ENCODE data around the gene TC2N. TPM values are rescaled to one million over a fixed set of nuclear protein-coding genes. Genes with fewer than 3 reads are reported as not detected.

Gene TC2N
- total and polyA plus RNA-seq, 2 donors (not counting 3 experiments of a cell fraction or from before 2014, with no cell fraction given): 0.40 TPM; not detected in 1

- CTCF ChIA-PET: interaction anchor here (1.6 kb wide), 1 partner anchor 10 kb away, joined by 4 read pairs; no protein-coding TSS in a partner anchor
- dilution Hi-C loops (cut with MboI; ENCODE audit: extremely low pct_ligation_motif_present, low sequenced_read_pairs): no loop called here
- TF ChIP-seq MAX (IDR thresholded peaks at IDR 0.05; ENCODE audit: insufficient read depth, insufficient read length) (no peak), MYC (IDR thresholded peaks at IDR 0.05; ENCODE audit: low read depth, low read length) (no peak), POLR2AphosphoS5 (IDR thresholded peaks at IDR 0.05; ENCODE audit: insufficient read depth, low read depth, low read length) (no peak), POLR2A (IDR thresholded peaks at IDR 0.05; ENCODE audit: low read depth, low read length) (no peak), EZH2 (IDR thresholded peaks at IDR 0.05; ENCODE audit: borderline replicate concordance, low read depth, low read length, severe bottlenecking) (no peak), GATA2 (IDR thresholded peaks at IDR 0.05; ENCODE audit: insufficient read depth, insufficient read length, low read depth, low read length) (no peak), JUN (IDR thresholded peaks at IDR 0.05; ENCODE audit: borderline replicate concordance, insufficient read depth, insufficient read length, low read depth) (no peak)
- H4K20me1 ChIP-seq (replicated peaks; ENCODE audit: control insufficient read depth, extremely low read depth, insufficient read depth, low read length): no peaks in the 10 kb centered on the region
- BruUV-seq (replicated peaks): no TSS peak
- no peak overlapping the region for H3K27ac ChIP-seq (ENCODE audit: insufficient read depth, low read depth, low read length)
- no peaks in the 10 kb centered on the region for H3K9me3 ChIP-seq (replicated peaks; ENCODE audit: control insufficient read depth, insufficient read depth, low read length)
- no peaks in the 10 kb centered on the region for H3K4me1 ChIP-seq (ENCODE audit: control insufficient read depth, extremely low read depth, insufficient read depth, low read length)
- H3K79me2 ChIP-seq (ENCODE audit: control insufficient read depth, insufficient read depth, low read length): no peaks in the 10 kb centered on the region
- POLR2A ChIA-PET: no interaction called here
- H3K9ac ChIP-seq (replicated peaks; ENCODE audit: extremely low read depth, insufficient read depth, low read length): no peak overlapping the region
- H3K36me3 ChIP-seq (ENCODE audit: control insufficient read depth in 2 of 2, extremely low read depth in 1 of 2, insufficient read depth in 2 of 2, low read length in 2 of 2): no peaks in the 10 kb centered on the region
- no peaks in the 10 kb centered on the region for H3K27me3 ChIP-seq (ENCODE audit: control insufficient read depth in 2 of 2, insufficient read depth in 2 of 2, low read length in 2 of 2)
- FAIRE-seq (no peak), DNase-seq (ENCODE audit: low read depth, low spot score) (no peak)
- H3K4me2 ChIP-seq (ENCODE audit: insufficient read depth, low read length): no peak overlapping the region
- H3K9me1 ChIP-seq (replicated peaks; ENCODE audit: control insufficient read depth, extremely low read depth, insufficient read depth, low read length): no peaks in the 10 kb centered on the region
- no peak overlapping the region for H2AFZ ChIP-seq (ENCODE audit: low read depth, low read length)
- H3K4me3 ChIP-seq (replicated peaks in 1 of 3; ENCODE audit: insufficient read depth in 1 of 3, low read depth in 1 of 3, low read length in 3 of 3): no peak overlapping the region
- intact Hi-C loops (cut with micrococcal nuclease): no loop called here
These were observed 37.1 kb upstream of the TC2N start for GRCh38 chr14:91904483-91904882.

GRCh38 chr14:91903070-91903469 lies 35.7 kb upstream of the TC2N start:
- Histone ChIP-seq H3K4me3 (replicated peaks in 1 of 3; ENCODE audit: insufficient read depth in 1 of 3, low read depth in 1 of 3, low read length in 3 of 3) (no peak overlapping the region), H3K9me1 (replicated peaks; ENCODE audit: control insufficient read depth, extremely low read depth, insufficient read depth, low read length) (no peaks in the 10 kb centered on the region), H3K27ac (ENCODE audit: insufficient read depth, low read depth, low read length) (no peak overlapping the region), H3K36me3 (ENCODE audit: control insufficient read depth in 2 of 2, extremely low read depth in 1 of 2, insufficient read depth in 2 of 2, low read length in 2 of 2) (no peaks in the 10 kb centered on the region), H3K4me2 (ENCODE audit: insufficient read depth, low read length) (no peak overlapping the region), H3K9ac (replicated peaks; ENCODE audit: extremely low read depth, insufficient read depth, low read length) (no peak overlapping the region), H2AFZ (ENCODE audit: low read depth, low read length) (no peak overlapping the region), H4K20me1 (replicated peaks; ENCODE audit: control insufficient read depth, extremely low read depth, insufficient read depth, low read length) (no peaks in the 10 kb centered on the region), H3K27me3 (ENCODE audit: control insufficient read depth in 2 of 2, insufficient read depth in 2 of 2, low read length in 2 of 2) (no peaks in the 10 kb centered on the region), H3K79me2 (ENCODE audit: control insufficient read depth, insufficient read depth, low read length) (no peaks in the 10 kb centered on the region), H3K4me1 (ENCODE audit: control insufficient read depth, extremely low read depth, insufficient read depth, low read length) (no peaks in the 10 kb centered on the region), H3K9me3 (replicated peaks; ENCODE audit: control insufficient read depth, insufficient read depth, low read length) (no peaks in the 10 kb centered on the region)
- dilution Hi-C loops (cut with MboI; ENCODE audit: extremely low pct_ligation_motif_present, low sequenced_read_pairs) (no loop called here), intact Hi-C loops (cut with micrococcal nuclease) (no loop called here)
- no peak for DNase-seq (ENCODE audit: low read depth, low spot score)
- ChIA-PET POLR2A (no interaction called here), CTCF (no interaction called here)
- TF ChIP-seq MYC (IDR thresholded peaks at IDR 0.05; ENCODE audit: low read depth, low read length) (no peak), FOS (IDR thresholded peaks at IDR 0.05; ENCODE audit: borderline replicate concordance, insufficient read depth, low read length) (no peak), JUN (IDR thresholded peaks at IDR 0.05; ENCODE audit: borderline replicate concordance, insufficient read depth, insufficient read length, low read depth) (no peak), POLR2AphosphoS5 (IDR thresholded peaks at IDR 0.05; ENCODE audit: insufficient read depth, low read depth, low read length) (no peak), GATA2 (IDR thresholded peaks at IDR 0.05; ENCODE audit: insufficient read depth, insufficient read length, low read depth, low read length) (no peak), CTCF (IDR thresholded peaks at IDR 0.05; ENCODE audit: extremely low read depth in 1 of 2, insufficient read depth in 1 of 2, low read depth in 1 of 2, low read length in 2 of 2) (no peak), EZH2 (IDR thresholded peaks at IDR 0.05; ENCODE audit: borderline replicate concordance, low read depth, low read length, severe bottlenecking) (no peak), MAX (IDR thresholded peaks at IDR 0.05; ENCODE audit: insufficient read depth, insufficient read length) (no peak), POLR2A (IDR thresholded peaks at IDR 0.05; ENCODE audit: low read depth, low read length) (no peak)
- no TSS peak for BruUV-seq (replicated peaks)
- no peak for FAIRE-seq

All from endothelial cell of umbilical vein (primary cell).